Upper lobe of right lung (tissue), 1 donor: ENCODE measurements around the gene SLC35G1. TPM values are rescaled to one million over a fixed set of nuclear protein-coding genes. Genes with fewer than 3 reads are reported as not detected.

ENCODE experiments used
- ATAC-seq: fragments of 200-7000 bp; cut with Tn5 transposase; one replicate; pipeline ENCODE4 v1.9.1; 2020; ENCODE audit warnings: mild to moderate bottlenecking, moderate library complexity
- DNase-seq: peaks from one replicate; pipeline ENCODE4 v3.0.0-alpha.2; 2020
- H3K27ac ChIP-seq: fragments of 200-600 bp; one replicate; pipeline ENCODE4 v1.8.0; 2022
- H3K27me3 ChIP-seq: fragments of 200-600 bp; one replicate; pipeline ENCODE4 v1.8.0; 2022; ENCODE audit warnings: mild to moderate bottlenecking
- H3K36me3 ChIP-seq: fragments of 200-600 bp; one replicate; pipeline ENCODE4 v1.8.0; 2022
- H3K4me1 ChIP-seq: fragments of 200-600 bp; one replicate; pipeline ENCODE4 v1.8.0; 2022
- H3K4me3 ChIP-seq: fragments of 200-600 bp; one replicate; pipeline ENCODE4 v1.8.0; 2022; ENCODE audit warnings: mild to moderate bottlenecking
- H3K9me3 ChIP-seq: fragments of 200-600 bp; one replicate; pipeline ENCODE4 v1.8.0; 2022
- intact Hi-C: fragments of 100-400 bp; cut with DNase I; formaldehyde crosslinking; loops from one replicate; pipeline ENCODE4 v1.11.0; 2022
- total RNA-seq: library from RNA; stranded (reverse); fragmentation: NEBNext Ultra II Directional; extraction: Animal tissue kit (Norgen Biotek cat#: 25700); gene quantifications from one replicate; pipeline ENCODE4 v1.2.1, GENCODE V29; 2021
- TF ChIP-seq, protein P1 (sequence below): fragments of 200-600 bp; IDR thresholded peaks from one replicate; pipeline ENCODE4 v1.8.0; 2022; ENCODE audit warnings: antibody characterized with exemption
- donor health status: DM: no; HTN: yes; CAD: no; lungs with severe emphysema.

Gene SLC35G1
- total RNA-seq, 1 donor from 2014 or later: 4.4 TPM

DNA sequence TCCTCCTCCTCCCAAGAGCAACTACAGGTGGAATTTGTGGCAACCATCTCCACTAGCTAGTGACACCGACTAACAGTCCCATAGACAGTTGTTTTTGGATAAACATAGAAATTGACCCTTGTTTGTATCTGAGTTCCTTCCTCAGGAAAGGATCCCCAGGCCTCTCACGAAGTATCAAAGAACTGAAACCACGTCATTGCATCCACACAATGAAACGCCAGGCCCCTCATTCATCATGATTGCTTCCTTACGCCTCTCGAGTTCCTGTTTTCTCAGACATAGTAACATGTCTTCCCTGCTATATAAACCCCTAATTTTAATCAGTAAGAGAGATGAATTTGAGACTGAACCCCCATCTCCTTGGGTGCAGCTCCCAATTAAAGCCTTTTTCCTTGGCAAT is 18.1 kb downstream of the SLC35G1 start:
- intact Hi-C loops: no loop called here
- ATAC-seq: no peak

DNA sequence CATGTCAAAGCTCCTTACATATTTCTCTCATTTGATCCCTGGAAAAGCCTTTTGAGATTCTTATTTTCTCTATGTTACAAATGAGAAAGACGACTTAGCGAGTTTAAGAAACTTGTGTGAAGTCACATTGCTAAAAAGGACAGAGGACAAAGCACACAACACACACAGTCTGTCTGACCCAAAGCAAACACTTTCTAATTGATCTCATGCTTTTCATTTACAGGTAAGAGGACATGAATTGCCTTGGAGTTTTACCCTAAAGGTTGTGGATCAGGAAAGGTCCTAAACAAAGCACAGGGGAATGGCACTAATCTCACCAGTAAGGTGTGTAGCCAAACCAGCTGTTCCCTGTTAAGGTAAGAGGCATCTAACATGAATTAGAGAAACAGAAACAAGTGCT is 18.7 kb downstream of the SLC35G1 start:
- TF ChIP-seq, protein P1, sequence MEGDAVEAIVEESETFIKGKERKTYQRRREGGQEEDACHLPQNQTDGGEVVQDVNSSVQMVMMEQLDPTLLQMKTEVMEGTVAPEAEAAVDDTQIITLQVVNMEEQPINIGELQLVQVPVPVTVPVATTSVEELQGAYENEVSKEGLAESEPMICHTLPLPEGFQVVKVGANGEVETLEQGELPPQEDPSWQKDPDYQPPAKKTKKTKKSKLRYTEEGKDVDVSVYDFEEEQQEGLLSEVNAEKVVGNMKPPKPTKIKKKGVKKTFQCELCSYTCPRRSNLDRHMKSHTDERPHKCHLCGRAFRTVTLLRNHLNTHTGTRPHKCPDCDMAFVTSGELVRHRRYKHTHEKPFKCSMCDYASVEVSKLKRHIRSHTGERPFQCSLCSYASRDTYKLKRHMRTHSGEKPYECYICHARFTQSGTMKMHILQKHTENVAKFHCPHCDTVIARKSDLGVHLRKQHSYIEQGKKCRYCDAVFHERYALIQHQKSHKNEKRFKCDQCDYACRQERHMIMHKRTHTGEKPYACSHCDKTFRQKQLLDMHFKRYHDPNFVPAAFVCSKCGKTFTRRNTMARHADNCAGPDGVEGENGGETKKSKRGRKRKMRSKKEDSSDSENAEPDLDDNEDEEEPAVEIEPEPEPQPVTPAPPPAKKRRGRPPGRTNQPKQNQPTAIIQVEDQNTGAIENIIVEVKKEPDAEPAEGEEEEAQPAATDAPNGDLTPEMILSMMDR: no peak
- Histone ChIP-seq H3K36me3 (no peaks in the 10 kb centered on the region), H3K4me1 (peaks cover 2% of the 10 kb centered on the region), H3K9me3 (no peaks in the 10 kb centered on the region), H3K27me3 (no peaks in the 10 kb centered on the region), H3K27ac (no peak overlapping the region), H3K4me3 (no peak overlapping the region)
- ATAC-seq: no peak
- DNase-seq: no peak
- intact Hi-C loops: no loop called here

More for the DNA sequence above, 18.1 kb downstream of the SLC35G1 start:
- H3K27ac ChIP-seq: no peak overlapping the region
- TF ChIP-seq, protein P1: no peak
- H3K9me3 ChIP-seq: no peaks in the 10 kb centered on the region
- no peaks in the 10 kb centered on the region for H3K4me1 ChIP-seq
- no peaks in the 10 kb centered on the region for H3K27me3 ChIP-seq
- no peaks in the 10 kb centered on the region for H3K36me3 ChIP-seq
- H3K4me3 ChIP-seq: no peak overlapping the region
- DNase-seq: no peak

DNA sequence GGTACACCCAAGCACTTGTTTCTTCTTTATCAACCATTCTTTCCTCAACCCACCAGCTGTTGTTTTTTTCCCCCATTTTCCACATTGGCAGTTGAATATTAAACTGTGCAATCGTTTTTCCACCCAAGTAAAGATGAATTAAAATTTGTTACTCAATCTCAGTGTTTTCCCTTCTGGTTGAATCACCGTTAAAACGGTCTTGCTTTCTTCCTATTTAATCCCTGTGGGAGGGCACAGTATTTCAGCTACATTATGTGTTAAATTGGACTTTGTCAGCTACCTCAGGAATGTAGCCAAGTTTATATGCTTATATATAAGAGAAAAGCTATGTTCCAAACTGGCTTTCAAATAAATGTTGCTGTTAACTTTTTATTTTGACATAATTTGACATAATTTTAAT is 19.9 kb downstream of the SLC35G1 start:
- Histone ChIP-seq H3K4me1 (peaks cover 3% of the 10 kb centered on the region), H3K9me3 (no peaks in the 10 kb centered on the region), H3K4me3 (no peak overlapping the region), H3K36me3 (no peaks in the 10 kb centered on the region), H3K27ac (no peak overlapping the region), H3K27me3 (no peaks in the 10 kb centered on the region)
- DNase-seq (no peak), ATAC-seq (no peak)
- TF ChIP-seq, protein P1: no peak
- intact Hi-C loops: no loop called here

DNA sequence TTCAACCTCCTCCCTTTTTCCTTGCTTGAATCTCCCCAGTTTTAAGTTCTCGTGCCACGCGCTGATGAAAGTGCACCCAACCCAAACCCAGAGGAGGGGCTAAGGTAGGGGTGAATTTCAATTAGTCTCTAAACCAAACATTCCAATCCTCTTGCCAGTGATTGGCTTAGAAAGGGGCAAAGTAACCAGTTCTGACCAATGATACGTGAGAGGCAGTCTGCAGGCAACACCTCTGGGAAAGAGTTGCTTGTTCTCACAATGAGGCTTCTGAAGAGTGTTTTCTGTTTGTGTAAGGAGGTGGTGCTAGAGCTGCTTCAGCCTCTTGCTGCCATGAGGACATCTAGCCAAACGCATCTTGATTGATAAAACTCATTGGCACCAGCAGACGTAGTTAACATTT is 21.8 kb downstream of the SLC35G1 start:
- intact Hi-C loops: no loop called here
- no peaks in the 10 kb centered on the region for H3K9me3 ChIP-seq
- DNase-seq (no peak), ATAC-seq (peak; percentile 89)
- no peak overlapping the region for H3K4me3 ChIP-seq
- H3K27ac ChIP-seq: no peak overlapping the region
- peaks cover 3% of the 10 kb centered on the region for H3K4me1 ChIP-seq
- TF ChIP-seq, protein P1: no peak
- no peaks in the 10 kb centered on the region for H3K27me3 ChIP-seq
- no peaks in the 10 kb centered on the region for H3K36me3 ChIP-seq

DNA sequence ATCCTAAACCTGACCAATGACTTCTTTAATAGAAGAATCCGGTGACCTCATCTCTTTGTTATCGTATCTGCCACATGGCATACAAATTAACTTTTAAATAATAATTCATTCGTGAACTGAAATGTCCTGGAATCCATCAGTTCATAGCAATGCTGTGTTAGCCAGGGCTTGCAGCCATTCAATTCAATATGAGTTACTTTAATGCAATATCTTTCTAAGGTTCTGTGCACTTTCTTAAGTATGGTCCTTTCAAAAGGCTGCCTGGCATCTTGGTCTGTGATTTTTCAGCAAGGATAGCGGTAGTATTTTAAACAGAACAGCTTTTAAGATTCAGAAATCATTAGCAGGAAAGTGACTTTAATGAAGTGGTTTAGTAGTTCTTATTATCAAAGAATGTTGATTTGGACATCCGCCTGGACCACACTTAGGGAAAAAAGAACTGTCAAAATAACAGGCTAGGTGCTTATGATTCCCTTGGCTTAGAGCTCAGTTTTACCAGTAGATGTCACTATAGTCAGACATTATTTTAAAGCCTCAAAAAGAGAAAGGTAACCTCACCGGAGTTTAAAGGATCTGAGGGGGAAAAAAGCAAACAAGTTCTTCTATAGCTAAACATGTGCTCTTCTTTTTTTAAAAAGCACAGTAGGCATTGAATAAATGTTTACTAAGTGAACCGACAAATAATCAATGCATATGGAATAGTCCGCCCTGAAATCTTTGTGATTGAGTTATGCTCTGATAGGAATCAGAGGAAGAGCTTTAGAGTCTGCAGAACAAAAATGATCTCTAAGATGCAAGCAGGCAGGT is 22.7 kb downstream of the SLC35G1 start:
- ATAC-seq (peak; percentile 78), DNase-seq (no peak)
- Histone ChIP-seq H3K9me3 (no peaks in the 10 kb centered on the region), H3K4me3 (no peak overlapping the region), H3K27me3 (no peaks in the 10 kb centered on the region), H3K4me1 (peaks cover 3% of the 10 kb centered on the region), H3K36me3 (no peaks in the 10 kb centered on the region), H3K27ac (no peak overlapping the region)
- TF ChIP-seq, protein P1: peak; percentile 58
- intact Hi-C loops: no loop called here

DNA sequence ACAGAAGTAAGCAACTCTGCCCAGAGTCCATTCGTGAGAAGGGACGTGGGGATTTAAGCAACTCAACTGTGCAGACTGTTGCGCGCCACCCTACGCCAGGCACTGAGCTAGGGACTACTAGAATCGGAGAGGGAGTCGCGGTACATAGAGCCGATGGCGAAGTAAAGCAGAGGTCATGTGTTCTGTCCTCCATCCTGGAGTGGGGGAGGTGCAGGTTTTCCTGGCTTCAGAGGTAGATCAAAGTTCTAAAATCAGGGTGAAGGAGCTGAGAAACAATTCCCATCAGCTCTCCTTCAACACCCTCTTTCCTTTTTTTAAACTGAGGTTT is 23.2 kb downstream of the SLC35G1 start:
- H3K36me3 ChIP-seq: no peaks in the 10 kb centered on the region
- DNase-seq (no peak), ATAC-seq (peak; percentile 37)
- TF ChIP-seq, protein P1: no peak
- H3K9me3 ChIP-seq: no peaks in the 10 kb centered on the region
- no peaks in the 10 kb centered on the region for H3K27me3 ChIP-seq
- peaks cover 3% of the 10 kb centered on the region for H3K4me1 ChIP-seq
- no peak overlapping the region for H3K4me3 ChIP-seq
- intact Hi-C loops: no loop called here
- H3K27ac ChIP-seq: no peak overlapping the region
